WERI-Rb-1 (cell line): Measurements from ENCODE around the gene CFAP70.

ENCODE experiments used
- DNase-seq: peaks from one replicate; pipeline ENCODE4 v3.0.0-alpha.2; 2020
- H3K27ac ChIP-seq: fragments of 250-450 bp; sonication (Bioruptor Pico); 2 replicates; pipeline ENCODE4 v1.5.1; 2020; ENCODE audit warnings: mild to moderate bottlenecking, moderate library complexity
- H3K27me3 ChIP-seq: fragments of 250-450 bp; sonication (Bioruptor Pico); 2 replicates; pipeline ENCODE4 v1.5.1; 2021; ENCODE audit warnings: mild to moderate bottlenecking, low read depth, moderate library complexity; ENCODE audit not compliant: insufficient read depth, severe bottlenecking
- H3K36me3 ChIP-seq: fragments of 250-450 bp; sonication (Bioruptor Pico); 2 replicates; pipeline ENCODE4 v1.5.1; 2020; ENCODE audit warnings: mild to moderate bottlenecking, moderate library complexity
- H3K4me3 ChIP-seq: 2 replicates; pipeline ENCODE4 v1.5.1; 2011; ENCODE audit warnings: low read depth, mild to moderate bottlenecking, control low read depth, low read length
- H3K9me3 ChIP-seq: fragments of 250-450 bp; sonication (Bioruptor Pico); 2 replicates; pipeline ENCODE4 v1.5.1; 2021; ENCODE audit warnings: mild to moderate bottlenecking, moderate library complexity; ENCODE audit not compliant: severe bottlenecking
- TF ChIP-seq, protein P1 (sequence below): IDR thresholded peaks from 2 replicates; pipeline ENCODE4 v1.5.1; 2011; ENCODE audit warnings: low read depth, mild to moderate bottlenecking, control low read depth, inconsistent platforms, low read length

Gene CFAP70

DNA sequence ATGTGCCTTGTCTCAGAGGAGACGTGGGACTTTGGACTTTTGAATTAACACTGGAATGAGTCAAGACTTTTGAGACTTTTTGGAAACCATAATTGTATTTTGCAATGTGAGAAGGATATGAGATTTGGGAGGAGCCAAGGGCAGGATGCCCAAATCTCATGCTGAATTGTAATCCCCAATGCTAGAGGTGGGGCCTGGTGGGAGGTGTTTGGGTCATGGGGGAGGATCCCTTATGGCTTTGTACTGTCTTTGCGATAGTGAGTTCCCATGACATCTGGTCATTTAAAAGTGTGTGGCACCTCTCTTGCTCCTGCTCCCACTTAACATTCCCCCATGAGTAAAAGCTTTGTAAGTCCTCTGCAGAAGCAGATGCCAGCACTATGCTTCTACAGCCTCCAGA is 150.8 kb downstream of the CFAP70 start:
- Histone ChIP-seq H3K9me3 (peaks cover 7% of the 10 kb centered on the region), H3K27ac (no peak overlapping the region), H3K4me3 (no peak overlapping the region), H3K36me3 (no peaks in the 10 kb centered on the region), H3K27me3 (no peaks in the 10 kb centered on the region)
- TF ChIP-seq, protein P1, sequence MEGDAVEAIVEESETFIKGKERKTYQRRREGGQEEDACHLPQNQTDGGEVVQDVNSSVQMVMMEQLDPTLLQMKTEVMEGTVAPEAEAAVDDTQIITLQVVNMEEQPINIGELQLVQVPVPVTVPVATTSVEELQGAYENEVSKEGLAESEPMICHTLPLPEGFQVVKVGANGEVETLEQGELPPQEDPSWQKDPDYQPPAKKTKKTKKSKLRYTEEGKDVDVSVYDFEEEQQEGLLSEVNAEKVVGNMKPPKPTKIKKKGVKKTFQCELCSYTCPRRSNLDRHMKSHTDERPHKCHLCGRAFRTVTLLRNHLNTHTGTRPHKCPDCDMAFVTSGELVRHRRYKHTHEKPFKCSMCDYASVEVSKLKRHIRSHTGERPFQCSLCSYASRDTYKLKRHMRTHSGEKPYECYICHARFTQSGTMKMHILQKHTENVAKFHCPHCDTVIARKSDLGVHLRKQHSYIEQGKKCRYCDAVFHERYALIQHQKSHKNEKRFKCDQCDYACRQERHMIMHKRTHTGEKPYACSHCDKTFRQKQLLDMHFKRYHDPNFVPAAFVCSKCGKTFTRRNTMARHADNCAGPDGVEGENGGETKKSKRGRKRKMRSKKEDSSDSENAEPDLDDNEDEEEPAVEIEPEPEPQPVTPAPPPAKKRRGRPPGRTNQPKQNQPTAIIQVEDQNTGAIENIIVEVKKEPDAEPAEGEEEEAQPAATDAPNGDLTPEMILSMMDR, result no peak
- no peak for DNase-seq

DNA sequence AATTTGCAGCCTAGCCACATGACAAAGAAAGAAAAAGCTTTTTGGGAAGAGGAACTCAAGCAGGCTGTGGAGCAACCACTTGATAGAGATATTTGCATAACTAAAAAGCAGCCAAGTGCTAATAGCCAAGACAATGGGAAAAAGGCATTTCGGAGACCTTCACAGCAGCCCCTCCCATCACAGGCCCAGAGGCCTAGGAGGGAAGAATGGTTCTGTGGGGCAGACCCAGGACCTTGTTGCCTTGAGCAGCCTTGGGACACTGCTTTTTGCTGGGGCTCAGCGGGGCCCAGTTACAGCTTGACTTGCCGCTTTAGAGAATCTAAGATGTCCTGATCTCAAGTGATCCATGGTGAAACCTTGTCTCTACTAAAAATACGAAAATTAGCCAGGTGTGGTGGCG is 152.3 kb downstream of the CFAP70 start:
- TF ChIP-seq, protein P1, result no peak
- DNase-seq, result no peak
- Histone ChIP-seq H3K9me3 (peaks cover 7% of the 10 kb centered on the region), H3K27me3 (no peaks in the 10 kb centered on the region), H3K36me3 (no peaks in the 10 kb centered on the region), H3K4me3 (no peak overlapping the region), H3K27ac (no peak overlapping the region)

DNA sequence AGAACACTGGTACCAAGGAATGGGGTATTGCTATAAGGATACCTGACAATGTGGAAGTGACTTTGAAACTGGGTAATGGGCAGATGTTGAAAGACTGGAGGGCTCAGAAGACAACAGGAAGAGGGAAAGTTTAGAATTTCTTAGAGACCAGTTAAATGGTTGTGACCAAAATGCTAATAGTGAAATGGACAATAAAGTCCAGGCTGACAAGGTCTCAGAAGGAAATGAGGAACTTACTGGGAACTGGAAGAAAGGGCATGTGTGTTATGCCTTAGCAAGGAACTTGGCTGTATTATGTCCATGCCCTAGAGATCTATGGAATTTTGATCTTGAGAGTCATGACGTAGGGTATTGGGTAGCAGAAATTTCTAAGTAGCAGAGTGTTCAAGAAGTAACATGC is 152.8 kb downstream of the CFAP70 start:
- no peaks in the 10 kb centered on the region for H3K36me3 ChIP-seq
- peaks cover 7% of the 10 kb centered on the region for H3K9me3 ChIP-seq
- no peak for DNase-seq
- H3K4me3 ChIP-seq, result no peak overlapping the region
- no peaks in the 10 kb centered on the region for H3K27me3 ChIP-seq
- H3K27ac ChIP-seq, result no peak overlapping the region
- TF ChIP-seq, protein P1, result no peak

DNA sequence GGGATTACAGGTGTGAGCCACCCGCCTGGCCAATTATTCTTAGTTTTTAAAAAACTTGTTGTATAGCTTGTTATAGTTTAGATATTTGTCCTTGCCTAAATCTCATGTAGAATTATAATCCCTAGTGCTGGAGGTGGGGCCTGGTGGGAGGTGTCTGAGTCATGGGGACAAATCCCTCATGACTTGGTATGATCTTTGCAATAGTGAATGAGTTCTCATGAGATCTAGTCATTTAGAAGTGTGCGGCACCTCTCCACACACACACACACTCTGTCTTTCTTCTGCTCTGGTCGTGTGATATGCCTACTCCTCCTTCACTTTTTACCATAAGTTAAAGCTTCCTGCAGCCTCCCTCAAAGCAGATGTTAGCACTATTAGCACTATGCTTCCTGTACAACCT is 153.6 kb downstream of the CFAP70 start:
- H3K4me3 ChIP-seq, result no peak overlapping the region
- DNase-seq, result no peak
- peaks cover 7% of the 10 kb centered on the region for H3K9me3 ChIP-seq
- no peaks in the 10 kb centered on the region for H3K27me3 ChIP-seq
- no peak overlapping the region for H3K27ac ChIP-seq
- no peaks in the 10 kb centered on the region for H3K36me3 ChIP-seq
- TF ChIP-seq, protein P1, result no peak
